GM13977 (cell line): Measurements from ENCODE around the gene COA8.

ENCODE experiments used
- DNase-seq: peaks from one replicate; pipeline ENCODE4 v3.0.0; 2012; ENCODE audit warnings: low spot score
- CTCF ChIP-seq: IDR thresholded peaks from 2 replicates; pipeline ENCODE4 v1.5.1; 2012; ENCODE audit warnings: mild to moderate bottlenecking, control low read depth; ENCODE audit not compliant: insufficient read depth; ENCODE audit errors: extremely low read depth, missing control alignments
- in situ Hi-C: fragments of 300-500 bp; cut with MboI; formaldehyde crosslinking; loops from one replicate; pipeline ENCODE4 v1.12.0; 2022; ENCODE audit warnings: low sequenced_read_pairs, low pct_unique_long_range_greater_than_20kb, mixed read lengths, inconsistent platforms; ENCODE audit not compliant: unreplicated experiment

Gene COA8

DNA sequence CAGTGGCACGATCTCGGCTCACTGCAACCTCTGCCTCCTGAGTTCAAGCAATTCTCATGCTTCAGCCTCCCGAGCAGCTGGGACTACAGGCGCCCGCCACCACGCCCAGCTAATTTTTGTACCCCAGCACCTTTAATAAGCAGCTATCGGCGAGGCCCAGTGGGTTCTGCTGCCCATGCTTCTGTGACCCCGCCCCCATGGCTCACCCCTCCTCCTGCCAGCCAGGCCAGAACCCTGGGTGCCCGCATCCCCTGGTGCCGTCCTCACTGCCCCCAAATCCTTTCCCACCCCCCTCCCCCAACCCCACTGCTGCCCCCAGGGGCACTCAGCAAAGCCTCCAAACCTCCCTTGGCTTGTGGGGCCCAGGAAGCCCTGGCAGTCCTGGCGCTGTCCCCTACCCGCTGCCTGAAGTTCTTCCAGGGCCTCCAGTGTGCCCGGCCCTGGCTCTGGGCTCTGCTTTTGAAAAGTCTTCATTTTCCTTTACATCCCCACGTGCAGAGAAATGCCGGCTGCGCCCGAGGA is 14.8 kb upstream of the COA8 start:
- no peak for TF ChIP-seq CTCF
- in situ Hi-C loops, result no loop called here
- no peak for DNase-seq

- in situ Hi-C loops, result no loop called here
- DNase-seq, result no peak
- no peak for TF ChIP-seq CTCF
Observed at GRCh38 chr14:103548463-103549351, 14.1 kb upstream of the COA8 start.

DNA sequence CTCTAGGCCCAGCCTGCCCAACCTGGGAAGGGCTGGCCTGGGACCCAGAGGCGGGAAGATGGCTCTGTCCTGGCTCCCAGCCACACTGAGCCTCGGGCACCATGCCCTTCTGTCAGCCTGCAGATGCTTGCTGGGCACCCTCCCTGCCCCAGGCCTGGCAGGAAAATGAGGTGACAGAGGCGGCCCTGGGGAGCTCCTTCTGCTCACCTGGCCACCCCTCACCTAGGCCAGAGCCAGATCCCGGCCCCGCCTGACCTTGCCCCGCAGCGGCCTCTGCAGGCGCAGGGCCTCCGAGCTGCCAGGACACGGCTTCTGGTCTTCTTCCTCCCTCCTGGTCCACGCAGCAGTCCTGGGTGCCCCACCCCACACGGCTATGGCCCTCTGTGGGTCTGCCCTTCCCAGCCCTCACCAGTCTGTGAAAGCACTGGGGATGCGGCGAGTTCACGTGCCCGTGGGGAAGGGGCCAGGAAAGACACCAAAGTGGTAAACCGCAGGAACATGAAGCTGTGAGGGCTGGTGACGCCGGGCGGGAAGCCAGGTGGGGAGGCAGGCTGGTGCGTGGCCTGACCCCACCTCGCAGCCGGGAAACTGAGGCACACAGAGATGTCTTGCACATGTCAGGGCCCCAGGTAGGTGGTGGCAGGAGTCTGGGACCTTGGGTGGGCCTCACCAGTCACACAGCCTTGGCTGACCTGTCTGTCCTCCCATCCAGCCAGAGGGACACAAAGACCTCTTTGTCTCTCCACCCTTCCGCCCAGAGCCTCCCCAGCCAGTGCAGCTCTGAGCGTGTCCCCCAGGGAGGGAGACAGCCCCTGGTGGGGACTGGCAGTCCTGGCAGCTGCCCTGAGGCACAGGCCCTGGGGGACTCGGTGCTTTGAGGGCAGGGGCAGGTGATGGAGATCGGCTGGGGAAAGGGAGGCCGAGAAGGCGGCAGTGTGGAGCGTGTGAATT is 13.1 kb upstream of the COA8 start:
- no peak for DNase-seq
- in situ Hi-C loops, result loop anchor here (10.0 kb wide), 1 partner anchor 45 kb away; no protein-coding TSS in a partner anchor
- TF ChIP-seq CTCF, result no peak

DNA sequence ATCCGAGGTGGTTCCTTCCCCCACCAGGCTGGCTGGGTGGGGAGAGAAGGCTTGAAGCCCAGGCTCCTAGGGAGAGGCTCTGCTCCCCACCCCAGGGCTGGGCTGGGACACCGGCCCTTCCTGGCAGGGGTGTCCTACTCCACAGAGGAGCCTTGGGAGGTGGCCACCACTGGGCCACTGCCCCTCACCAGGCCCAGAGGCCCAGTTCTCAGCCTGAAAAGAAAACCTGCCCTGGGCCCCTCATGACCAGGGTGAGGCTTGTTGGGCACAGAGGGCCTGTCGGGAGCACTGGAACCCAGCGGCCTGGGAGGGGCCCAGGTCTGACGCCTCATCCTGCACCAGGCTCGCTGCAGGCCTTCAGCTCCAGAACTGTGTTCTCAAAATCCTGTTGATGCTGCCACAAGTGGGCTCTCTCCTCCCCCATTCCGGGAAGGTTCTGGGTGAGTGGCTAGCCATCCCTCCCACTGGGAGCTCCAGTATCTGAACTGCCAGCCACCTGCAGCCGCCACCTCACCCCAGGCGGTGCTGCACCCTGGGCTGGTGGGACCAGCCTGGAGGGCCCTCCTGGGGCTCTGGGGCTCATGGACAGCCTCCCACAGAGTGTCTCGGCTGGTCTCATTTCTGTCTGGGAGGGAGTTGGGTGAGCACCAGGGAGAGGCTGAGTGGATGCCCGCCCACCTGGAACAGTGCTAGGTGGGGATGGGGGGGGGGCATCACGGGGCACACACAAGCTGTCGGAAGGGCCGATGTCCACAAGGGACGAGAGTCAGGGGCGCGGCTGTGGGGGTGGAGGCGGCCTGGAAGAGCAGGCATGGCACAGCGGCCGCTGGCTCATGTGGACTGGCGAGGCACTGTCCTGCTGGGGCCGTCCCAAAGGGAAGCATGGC is 12.1 kb upstream of the COA8 start:
- in situ Hi-C loops, result loop anchor here (10.0 kb wide), 1 partner anchor 46 kb away; no protein-coding TSS in a partner anchor
- no peak for TF ChIP-seq CTCF
- no peak for DNase-seq

DNA sequence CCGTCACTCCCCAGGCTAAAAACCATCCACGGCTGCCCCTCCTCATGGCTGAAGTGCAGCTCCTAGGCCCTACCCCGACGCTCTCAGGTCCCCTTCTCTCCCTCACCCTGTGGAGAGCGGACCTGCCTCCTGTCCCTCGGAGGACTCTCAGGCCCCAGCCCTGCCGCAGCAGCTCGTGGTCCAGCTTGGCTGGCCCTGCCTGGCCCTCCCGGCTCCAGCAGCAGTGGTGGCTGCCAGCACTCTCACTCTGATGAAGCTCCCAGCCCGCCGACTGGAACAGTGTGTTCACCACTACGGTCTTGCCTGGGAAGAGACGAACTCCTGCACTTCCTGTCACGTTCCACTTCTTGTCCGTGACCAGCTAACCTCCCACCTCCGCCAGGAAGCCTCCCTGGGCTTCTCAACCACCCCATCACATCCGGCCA is 11.4 kb upstream of the COA8 start:
- no peak for TF ChIP-seq CTCF
- DNase-seq, result no peak
- in situ Hi-C loops, result loop anchor here (10.0 kb wide), 1 partner anchor 47 kb away; no protein-coding TSS in a partner anchor
